A549 (cell line): Measurements from ENCODE around the gene MAPK6. TPM values are rescaled to one million over a fixed set of nuclear protein-coding genes. Genes with fewer than 3 reads are reported as not detected.
"Not testable (repeated sequence)": the region's sequence is repeated elsewhere in the genome, so short reads cannot be mapped to it uniquely, and the experiment has no call there.

ENCODE experiments used
- ATAC-seq, 2 experiments: fragments of 200-7000 bp in 1 of 2; fragments of >200 bp in 1 of 2; cut with Nextera tagmentation in 1 of 2; cut with Tn5 transposase in 1 of 2; 3 replicates each; pipeline versions ENCODE4 v1.8.0 to v1.9.1; 2018 to 2020; ENCODE audit warnings: mild to moderate bottlenecking in 1 of 2, moderate library complexity in 1 of 2
- CTCF ChIA-PET: fragments of 300-600 bp; sonication (Branson Sonifier 250); formaldehyde crosslinking; extraction: SDS; loops from one replicate; lab custom pipeline; 2021; ENCODE audit warnings: antibody characterized with exemption, inconsistent platforms; lab: Yijun Ruan, JAX
- POLR2A ChIA-PET: fragments of 350-600 bp; formaldehyde crosslinking; extraction: SDS; loops from one replicate; lab custom pipeline; 2021; ENCODE audit warnings: antibody characterized with exemption, inconsistent platforms; lab: Yijun Ruan, JAX
- DNase-seq, 2 experiments: peaks; one replicate each; pipeline versions ENCODE4 v3.0.0 to v3.0.0-alpha.2; 2011 to 2016; ENCODE audit warnings: low read depth in 1 of 2, low spot score in 1 of 2
- FAIRE-seq: peaks from 2 replicates; lab custom pipeline; 2011; peaks lifted over from hg19 to GRCh38; lab: Jason Lieb, UNC
- H3K27ac ChIP-seq, 2 experiments: fragments of >200 bp; sonication (Bioruptor Twin); formaldehyde crosslinking; 3 replicates each; pipeline ENCODE4 v1.5.1; 2016 to 2017
- H3K4me1 ChIP-seq: fragments of >200 bp; sonication (Bioruptor Twin); formaldehyde crosslinking; 3 replicates; pipeline ENCODE4 v1.6.1; 2016
- H3K4me2 ChIP-seq: fragments of >200 bp; sonication (Bioruptor Twin); formaldehyde crosslinking; 3 replicates; pipeline ENCODE4 v1.6.1; 2016
- H3K4me3 ChIP-seq: fragments of >200 bp; sonication (Bioruptor Twin); formaldehyde crosslinking; 3 replicates; pipeline ENCODE4 v1.5.1; 2016
- H3K9me3 ChIP-seq: fragments of >200 bp; sonication (Bioruptor Twin); formaldehyde crosslinking; 3 replicates; pipeline ENCODE4 v1.6.1; 2016
- CBX8 ChIP-seq: fragments of 200-600 bp; sonication (generic); IDR thresholded peaks from 2 replicates; pipeline ENCODE4 v1.6.1; 2016
- CHD2 ChIP-seq: fragments of 150-350 bp; IDR thresholded peaks from 2 replicates; pipeline ENCODE4 v1.6.1; 2014; ENCODE audit warnings: low read length; ENCODE audit not compliant: partially characterized antibody
- CHD4 ChIP-seq: fragments of 200-600 bp; sonication (generic); IDR thresholded peaks from 2 replicates; pipeline ENCODE4 v1.6.1; 2016; ENCODE audit warnings: antibody characterized with exemption, mild to moderate bottlenecking, borderline replicate concordance
- E2F6 ChIP-seq: IDR thresholded peaks from 2 replicates; pipeline ENCODE4 v1.6.1; 2012; ENCODE audit warnings: low read depth, borderline replicate concordance
- ESRRA ChIP-seq: fragments of 150-350 bp; IDR thresholded peaks from 2 replicates; pipeline ENCODE4 v1.6.1; 2014; ENCODE audit warnings: mild to moderate bottlenecking, low read length, borderline replicate concordance
- FOSB ChIP-seq: fragments of 250-450 bp; sonication (Bioruptor Pico); IDR thresholded peaks from 2 replicates; pipeline ENCODE4 v1.5.0; 2020; ENCODE audit warnings: mild to moderate bottlenecking, moderate library complexity
- FOSL2 ChIP-seq, 2 experiments: fragments of 450-650 bp in 1 of 2; fragments of >200 bp in 1 of 2; sonication (Bioruptor Twin) in 1 of 2; formaldehyde crosslinking; IDR thresholded peaks; 2 replicates each; pipeline versions ENCODE4 v1.5.0 to v1.6.1; 2016 to 2020; ENCODE audit warnings: mild to moderate bottlenecking in 1 of 2, moderate library complexity in 1 of 2
- FOXS1 ChIP-seq: fragments of 250-450 bp; sonication (Bioruptor Pico); IDR thresholded peaks from 2 replicates; pipeline ENCODE4 v1.5.0; 2020; ENCODE audit warnings: mild to moderate bottlenecking, moderate library complexity
- GATA3 ChIP-seq: IDR thresholded peaks from 2 replicates; pipeline ENCODE4 v1.6.1; 2012; ENCODE audit warnings: borderline replicate concordance
- HDAC2 ChIP-seq: fragments of 200-600 bp; sonication (generic); IDR thresholded peaks from 2 replicates; pipeline ENCODE4 v1.6.1; 2016
- HMGXB4 ChIP-seq: fragments of 250-450 bp; sonication (Bioruptor Pico); IDR thresholded peaks from 2 replicates; pipeline ENCODE4 v1.5.0; 2021; ENCODE audit warnings: mild to moderate bottlenecking, moderate library complexity, borderline replicate concordance
- JUN ChIP-seq, 2 experiments: fragments of >200 bp; sonication (Bioruptor Twin); formaldehyde crosslinking; IDR thresholded peaks; 2 replicates in 1 of 2; 3 replicates in 1 of 2; pipeline ENCODE4 v1.6.1; 2016 to 2017
- KDM1A ChIP-seq: fragments of 200-600 bp; sonication (generic); IDR thresholded peaks from 2 replicates; pipeline ENCODE4 v1.6.1; 2016; ENCODE audit warnings: low read depth, mild to moderate bottlenecking
- MYC ChIP-seq: IDR thresholded peaks from 2 replicates; pipeline ENCODE4 v1.6.1; 2012; ENCODE audit warnings: mild to moderate bottlenecking, inconsistent platforms, low read length, improper control_type of control experiment, borderline replicate concordance
- NFE2L2 ChIP-seq: fragments of 150-350 bp; conservative IDR thresholded peaks from 2 replicates; pipeline ENCODE4 v1.6.1; 2014; ENCODE audit warnings: low read length
- POLR2AphosphoS2 ChIP-seq: conservative IDR thresholded peaks from 2 replicates; pipeline ENCODE4 v1.6.1; 2012; ENCODE audit warnings: low read length, improper control_type of control experiment, inconsistent platforms
- RAD21 ChIP-seq, 2 experiments: fragments of >200 bp in 1 of 2; sonication (Bioruptor Twin) in 1 of 2; formaldehyde crosslinking in 1 of 2; IDR thresholded peaks in 1 of 2; conservative IDR thresholded peaks in 1 of 2; 2 replicates in 1 of 2; 3 replicates in 1 of 2; pipeline ENCODE4 v1.6.1; 2012 to 2018; ENCODE audit warnings: inconsistent platforms in 1 of 2
- RCOR1 ChIP-seq: fragments of 150-350 bp; IDR thresholded peaks from 2 replicates; pipeline ENCODE4 v1.6.1; 2014; ENCODE audit warnings: antibody characterized with exemption, low read length, low read depth
- TFCP2L1 ChIP-seq: fragments of 250-450 bp; sonication (Bioruptor Pico); IDR thresholded peaks from 2 replicates; pipeline ENCODE4 v1.5.0; 2021; ENCODE audit warnings: mild to moderate bottlenecking
- TP53 ChIP-seq: fragments of 250-450 bp; sonication (Bioruptor Pico); IDR thresholded peaks from 2 replicates; pipeline ENCODE4 v1.5.0; 2021; ENCODE audit warnings: mild to moderate bottlenecking, moderate library complexity
- ZFP36 ChIP-seq: fragments of 450-650 bp; IDR thresholded peaks from 2 replicates; pipeline ENCODE4 v1.6.1; 2014; ENCODE audit warnings: borderline replicate concordance; ENCODE audit not compliant: partially characterized antibody
- ZSCAN20 ChIP-seq: fragments of 250-450 bp; sonication (Bioruptor Pico); IDR thresholded peaks from 2 replicates; pipeline ENCODE4 v1.8.0; 2022; ENCODE audit warnings: mild to moderate bottlenecking, moderate library complexity
- WGBS: methylation state at CpG from one replicate; pipeline ENCODE4 v1.1.6; 2017; ENCODE audit errors: missing lambda C conversion rate; 5-methylcytosine and 5-hydroxymethylcytosine counted together
- polyA plus RNA-seq, 4 experiments: library from polyadenylated mRNA; depleted of rRNA in 3 of 4; stranded (reverse); fragments of >200 nt; fragmentation: RNase III in 1 of 4; extraction: RNeasy Plus Mini Kit Qiagen cat#74134 plus additional on column Dnase treatment in 1 of 4; gene quantifications; 2 replicates in 3 of 4; 3 replicates in 1 of 4; pipeline ENCODE4 v1.2.3, GENCODE V29; 2011 to 2017
- TF ChIP-seq, protein P1 (sequence below): IDR thresholded peaks from 2 replicates; pipeline ENCODE4 v1.6.1; 2012
- TF ChIP-seq, protein P2 (sequence below): fragments of 250-450 bp; sonication (Bioruptor Pico); IDR thresholded peaks from 2 replicates; pipeline ENCODE4 v1.5.0; 2020; ENCODE audit warnings: low read depth, mild to moderate bottlenecking, moderate library complexity

Gene MAPK6
- polyA plus RNA-seq, 2 of the 4 experiments (the other 2 are of a cell fraction): 49.1 to 126 TPM

DNA sequence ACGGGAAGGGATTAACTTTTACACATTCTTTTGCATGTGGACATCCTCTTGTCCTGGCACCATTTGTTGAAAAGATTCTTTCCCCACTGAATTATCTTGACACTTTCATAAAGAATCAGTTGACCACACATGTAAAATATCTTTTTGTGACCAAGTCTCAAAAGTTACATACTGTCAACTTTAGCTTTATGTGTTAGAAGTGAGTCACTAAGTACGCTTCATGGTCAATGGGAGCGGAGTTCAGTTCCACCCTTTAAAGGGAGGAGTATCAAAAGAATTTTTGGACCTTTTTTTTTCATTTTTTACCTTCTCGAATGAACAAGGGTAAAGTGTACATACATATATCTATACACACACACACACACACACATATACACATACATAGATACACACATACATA lies 35.4 kb downstream of the MAPK6 start:
- POLR2A ChIA-PET: no interaction called here
- DNase-seq (peak in 1 of 2 experiments; percentile 41), ATAC-seq (peak; percentile 45 to 55; a peak in 4 of 6 replicates), FAIRE-seq (no peak)
- Histone ChIP-seq H3K4me2 (no peak overlapping the region), H3K4me3 (no peak overlapping the region), H3K9me3 (peaks cover 12% of the 10 kb centered on the region; the same call in 2 of the 3 replicates), H3K27ac (no peak overlapping the region), H3K4me1 (peaks cover 34% of the 10 kb centered on the region)
- no peak for TF ChIP-seq FOXS1 (CRISPR knock-in tag)
- TF ChIP-seq ZSCAN20 (CRISPR knock-in tag): no peak
- no peak for TF ChIP-seq FOSL2 (IDR thresholded peaks at IDR 0.05)
- TF ChIP-seq FOSL2 (CRISPR knock-in tag; IDR thresholded peaks at IDR 0.05): peak; percentile 53
- no peak for TF ChIP-seq GATA3
- TF ChIP-seq CBX8: no peak
- TF ChIP-seq MYC: no peak
- TF ChIP-seq RAD21 (conservative IDR thresholded peaks at IDR 0.05 in 1 of 2, IDR thresholded peaks at IDR 0.05 in 1 of 2): no peak
- WGBS: 57% methylated on average over 4 of the region's 4 CpGs
- CTCF ChIA-PET: interaction anchor here (1.0 to 1.4 kb wide), 4 partner anchors 18 to 85 kb away, joined by 3 to 4 read pairs (median 3); no protein-coding TSS in a partner anchor

- Histone ChIP-seq H3K4me1 (peaks cover 30% of the 10 kb centered on the region), H3K9me3 (peaks cover 12% of the 10 kb centered on the region; the same call in 2 of the 3 replicates), H3K27ac (peak overlapping the region in 1 of 2 experiments; percentile 29; a peak in 2 of 6 replicates)
- WGBS: 91% methylated on average over 7 of the region's 7 CpGs
- ChIA-PET POLR2A (interaction anchor here (0.6 kb wide), 1 partner anchor 30 kb away, joined by 3 read pairs; no protein-coding TSS in a partner anchor), CTCF (interaction anchor here (1.0 to 1.4 kb wide), 3 partner anchors 17 to 85 kb away, joined by 3 read pairs; no protein-coding TSS in a partner anchor)
- ATAC-seq, DNase-seq, H3K4me2 ChIP-seq, FAIRE-seq, H3K4me3 ChIP-seq: not testable (repeated sequence)
These were observed 35.8 kb downstream of the MAPK6 start for GRCh38 chr15:52054858-52055257.

DNA sequence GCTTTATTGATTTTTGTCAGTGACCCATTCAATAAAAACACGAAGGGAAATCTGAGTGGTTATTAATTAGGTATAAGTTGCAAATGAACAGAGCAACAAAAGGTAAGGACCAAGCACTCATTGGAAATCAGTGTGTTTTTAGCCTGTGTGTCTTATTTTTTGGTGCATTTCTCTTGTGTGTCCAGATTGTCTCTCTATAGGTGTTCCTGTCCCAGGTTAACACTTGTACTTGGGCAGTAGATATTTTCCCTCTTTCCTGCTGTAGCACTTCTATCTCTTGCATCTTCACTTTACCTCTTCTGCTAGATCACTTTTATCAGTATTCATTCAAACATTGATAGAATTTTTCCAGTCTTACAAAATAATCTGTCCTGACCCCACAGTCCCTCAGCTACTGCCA lies 37.0 kb downstream of the MAPK6 start:
- 92% methylated on average over 1 of the region's 1 CpG for WGBS
- peaks cover 12% of the 10 kb centered on the region; the same call in 2 of the 3 replicates for H3K9me3 ChIP-seq
- CTCF ChIA-PET: interaction anchor here (0.6 kb wide), 1 partner anchor 21 kb away, joined by 3 read pairs; no protein-coding TSS in a partner anchor
- H3K4me1 ChIP-seq: peaks cover 20% of the 10 kb centered on the region
- FAIRE-seq (no peak), ATAC-seq (no peak), DNase-seq (no peak)
- no peak for TF ChIP-seq TFCP2L1 (CRISPR knock-in tag)
- no peak for TF ChIP-seq TP53 (CRISPR knock-in tag)
- no peak for TF ChIP-seq E2F6
- no peak for TF ChIP-seq POLR2AphosphoS2
- no peak for TF ChIP-seq HMGXB4 (CRISPR knock-in tag)
- TF ChIP-seq, protein P1, sequence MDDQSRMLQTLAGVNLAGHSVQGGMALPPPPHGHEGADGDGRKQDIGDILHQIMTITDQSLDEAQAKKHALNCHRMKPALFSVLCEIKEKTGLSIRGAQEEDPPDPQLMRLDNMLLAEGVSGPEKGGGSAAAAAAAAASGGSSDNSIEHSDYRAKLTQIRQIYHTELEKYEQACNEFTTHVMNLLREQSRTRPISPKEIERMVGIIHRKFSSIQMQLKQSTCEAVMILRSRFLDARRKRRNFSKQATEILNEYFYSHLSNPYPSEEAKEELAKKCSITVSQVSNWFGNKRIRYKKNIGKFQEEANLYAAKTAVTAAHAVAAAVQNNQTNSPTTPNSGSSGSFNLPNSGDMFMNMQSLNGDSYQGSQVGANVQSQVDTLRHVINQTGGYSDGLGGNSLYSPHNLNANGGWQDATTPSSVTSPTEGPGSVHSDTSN: no peak
- TF ChIP-seq JUN (IDR thresholded peaks at IDR 0.05): no peak
- no peak for TF ChIP-seq NFE2L2
- no peak for TF ChIP-seq CHD4
- TF ChIP-seq FOSB (CRISPR knock-in tag): no peak
- no peak for TF ChIP-seq GATA3
- TF ChIP-seq CHD2: no peak
- TF ChIP-seq ESRRA: no peak
- TF ChIP-seq, protein P2, sequence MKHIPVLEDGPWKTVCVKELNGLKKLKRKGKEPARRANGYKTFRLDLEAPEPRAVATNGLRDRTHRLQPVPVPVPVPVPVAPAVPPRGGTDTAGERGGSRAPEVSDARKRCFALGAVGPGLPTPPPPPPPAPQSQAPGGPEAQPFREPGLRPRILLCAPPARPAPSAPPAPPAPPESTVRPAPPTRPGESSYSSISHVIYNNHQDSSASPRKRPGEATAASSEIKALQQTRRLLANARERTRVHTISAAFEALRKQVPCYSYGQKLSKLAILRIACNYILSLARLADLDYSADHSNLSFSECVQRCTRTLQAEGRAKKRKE (CRISPR knock-in tag): no peak
- TF ChIP-seq KDM1A: no peak
- no peak for TF ChIP-seq HDAC2
- TF ChIP-seq ZFP36: no peak
- no peak for TF ChIP-seq RCOR1
- no peak for TF ChIP-seq RAD21 (conservative IDR thresholded peaks at IDR 0.05 in 1 of 2, IDR thresholded peaks at IDR 0.05 in 1 of 2)
- H3K4me2 ChIP-seq: no peak overlapping the region
- no peak overlapping the region for H3K4me3 ChIP-seq
- POLR2A ChIA-PET: no interaction called here
- no peak overlapping the region for H3K27ac ChIP-seq
